Measurements from ENCODE around the gene ABR.

ABR gene

GRCh38 chr17:958712-959451 lies 220.9 kb downstream of the ABR start:
- peak in 3 of 10 donors; percentile 49 to 59 (median 59) for DNase-seq
- intact Hi-C loops (cut with DNase I) = no loop called here

- peak in 3 of 10 donors; percentile 15 to 52 (median 29) for DNase-seq
- intact Hi-C loops (cut with DNase I) = no loop called here
Measured at GRCh38 chr17:957856-958421, 221.8 kb downstream of the ABR start.

DNA sequence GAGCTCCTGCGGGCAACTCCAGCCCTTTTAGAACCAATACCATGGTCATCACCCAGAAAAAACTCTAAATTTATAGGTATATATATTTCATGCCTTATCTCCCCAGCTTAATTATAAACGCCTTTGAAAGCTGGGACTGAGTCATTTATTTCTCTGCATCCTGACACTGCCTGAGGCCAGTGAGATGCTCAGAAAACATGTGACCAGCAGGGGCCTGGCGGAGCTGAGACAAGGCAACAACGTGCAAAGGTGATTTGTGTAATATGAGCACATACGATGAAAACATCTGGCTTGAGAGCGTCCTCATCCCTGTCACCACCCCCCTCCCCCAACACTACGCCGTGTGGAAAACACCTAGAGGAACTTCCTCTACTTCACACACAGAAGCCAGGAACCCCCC lies 222.9 kb downstream of the ABR start:
- DNase-seq = peak in 2 of 10 donors; percentile 30 to 37
- intact Hi-C loops (cut with DNase I) = no loop called here

DNA sequence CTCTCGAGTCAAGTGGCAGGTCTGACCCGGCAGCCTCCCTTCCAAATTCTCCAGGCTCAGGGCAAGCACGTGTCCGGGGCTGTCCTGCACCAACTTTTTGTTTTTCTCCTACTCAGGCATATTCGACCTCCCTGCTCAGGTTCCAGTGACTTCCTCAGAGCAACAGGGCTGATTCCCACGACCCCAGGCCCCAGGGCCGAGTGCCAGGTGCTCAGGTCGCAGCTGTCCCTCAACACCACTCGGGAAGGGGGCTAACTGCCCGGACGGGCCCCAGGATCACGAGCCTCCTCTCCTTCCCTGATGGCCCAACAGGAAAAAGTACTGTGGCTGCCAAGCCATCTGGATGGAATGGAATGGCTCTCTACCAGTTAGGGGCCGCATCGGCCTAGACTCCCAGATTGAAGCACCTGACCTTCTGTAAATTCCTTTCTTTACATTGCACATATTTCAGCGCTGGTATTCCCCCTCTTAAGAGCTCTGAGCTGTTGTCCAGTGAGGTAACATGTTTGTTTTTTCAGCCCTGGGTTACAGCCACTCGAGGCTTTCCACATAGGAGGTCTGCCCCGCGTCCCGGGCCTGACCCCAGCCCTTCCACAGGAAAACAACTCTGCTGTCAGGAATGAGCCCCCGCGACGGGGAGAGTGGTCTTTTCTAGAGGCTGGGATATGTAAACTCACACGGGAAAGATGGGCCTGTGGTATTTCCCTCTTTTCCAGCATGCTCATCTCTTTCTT lies 225.2 kb downstream of the ABR start:
- intact Hi-C loops (cut with DNase I) = no loop called here
- DNase-seq = peak in 3 of 10 donors; percentile 42 to 61 (median 45)

GRCh38 chr17:953767-954166 lies 226.0 kb downstream of the ABR start:
- DNase-seq = peak in 2 of 10 donors; percentile 39 to 60
- intact Hi-C loops (cut with DNase I) = no loop called here
